HG03159 (cell line): ENCODE measurements around the gene SERPINH1.

ENCODE experiments used
- ATAC-seq: cut with Tn5 transposase; IDR thresholded peaks from one replicate; pipeline ENCODE4 v1.9.1; 2021; ENCODE audit warnings: mild to moderate bottlenecking, moderate library complexity; ENCODE audit not compliant: unreplicated experiment

SERPINH1 gene

GRCh38 chr11:75594211-75594610 lies 32.2 kb downstream of the SERPINH1 start:
- ATAC-seq, result no peak

DNA sequence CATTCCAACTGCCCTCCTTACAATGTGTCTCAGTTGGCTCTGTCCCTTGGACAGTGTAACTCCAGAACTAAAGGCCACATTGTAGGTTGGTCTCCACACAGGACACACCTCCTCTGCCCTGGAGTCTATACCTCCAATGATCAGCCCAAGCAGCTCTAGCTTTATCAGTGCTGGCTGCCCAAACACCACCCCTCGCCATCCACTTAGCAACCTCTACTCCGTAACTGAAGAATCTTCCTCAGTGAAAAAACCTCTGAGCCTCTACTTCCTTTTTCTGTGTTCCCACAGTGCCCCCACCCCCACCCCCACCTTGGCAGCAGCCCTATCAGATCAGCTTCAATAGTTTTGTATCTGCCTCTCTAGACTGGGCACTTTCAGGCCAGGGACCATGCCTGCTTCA lies 33.4 kb downstream of the SERPINH1 start:
- no peak for ATAC-seq

DNA sequence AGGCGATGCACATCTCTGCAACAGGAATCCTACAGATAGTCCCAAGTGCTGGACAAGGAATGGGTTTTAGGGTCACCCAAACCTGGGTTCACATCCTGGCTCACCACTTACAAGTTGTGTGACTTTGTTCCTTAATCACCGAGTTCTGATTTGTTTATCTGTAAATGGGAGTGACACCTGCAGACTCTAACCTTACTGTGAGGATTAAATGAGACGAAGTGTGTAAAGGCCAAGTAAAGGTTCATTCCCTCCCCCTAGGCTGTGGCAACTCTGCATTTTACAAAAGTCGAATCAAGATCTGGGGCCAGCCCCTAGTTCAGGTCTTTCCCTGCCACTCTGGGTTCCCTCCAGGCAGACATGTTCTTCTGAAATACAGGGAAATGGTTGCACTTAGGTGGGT lies 34.9 kb downstream of the SERPINH1 start:
- ATAC-seq, result no peak

DNA sequence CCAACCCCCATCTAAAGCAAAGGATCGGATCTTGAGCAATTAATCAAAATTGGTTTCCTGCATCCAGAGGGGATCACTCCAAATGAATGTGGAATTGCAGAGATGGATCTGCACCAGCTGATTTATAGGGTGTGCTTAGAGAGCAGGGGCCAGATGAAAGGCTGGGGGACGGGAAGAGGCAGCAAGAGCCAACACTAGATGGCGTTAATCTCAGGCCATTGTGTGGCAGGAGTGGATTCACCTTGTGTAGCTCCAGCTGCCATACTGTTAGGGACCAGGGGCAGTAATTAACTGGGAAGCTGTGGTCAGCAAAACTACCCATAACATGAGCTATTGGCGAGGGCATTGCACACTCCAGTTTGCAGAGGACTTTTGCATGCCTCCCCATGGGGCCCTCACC lies 35.6 kb downstream of the SERPINH1 start:
- no peak for ATAC-seq

DNA sequence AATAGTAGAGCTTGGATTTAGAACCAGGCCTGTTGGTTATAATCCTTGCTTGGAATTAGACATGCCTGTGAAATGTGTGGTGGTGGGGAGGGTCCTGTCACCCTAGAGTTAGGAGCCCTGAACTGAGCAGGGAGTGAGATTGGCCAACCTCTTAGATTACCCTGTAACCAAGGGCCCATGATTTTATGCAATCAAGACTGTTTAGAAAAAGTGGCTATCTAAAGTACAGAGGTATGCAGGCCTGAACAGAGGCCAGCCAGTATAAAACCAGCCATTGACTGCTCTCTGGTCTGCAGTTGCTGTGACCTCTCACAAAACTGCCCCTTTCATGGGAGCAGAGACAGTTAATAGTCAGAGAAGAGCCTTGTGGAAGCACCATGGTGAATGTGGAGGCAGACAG lies 36.2 kb downstream of the SERPINH1 start:
- no peak for ATAC-seq

DNA sequence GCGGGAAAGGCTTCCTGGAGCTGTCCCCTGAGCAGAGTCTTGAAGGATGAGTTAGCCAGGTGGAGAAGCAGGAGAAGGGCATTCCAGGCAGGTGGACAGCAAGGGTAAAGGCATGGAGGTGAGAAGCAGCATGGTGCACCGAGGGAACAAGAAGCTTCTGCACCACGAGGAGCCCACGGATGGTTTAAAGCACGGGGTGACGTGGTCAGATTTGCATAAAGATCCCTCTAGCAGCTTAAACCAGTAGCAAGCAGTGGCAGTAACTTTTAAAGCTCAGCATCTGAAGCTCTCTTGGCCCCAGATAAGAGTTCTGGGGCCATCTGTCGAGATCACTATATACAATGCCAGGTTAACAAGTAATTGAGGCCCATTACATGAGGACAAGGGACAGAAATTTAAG lies 36.8 kb downstream of the SERPINH1 start:
- ATAC-seq, result no peak

- ATAC-seq, result no peak
Measured at GRCh38 chr11:75600356-75600755, 38.3 kb downstream of the SERPINH1 start.

DNA sequence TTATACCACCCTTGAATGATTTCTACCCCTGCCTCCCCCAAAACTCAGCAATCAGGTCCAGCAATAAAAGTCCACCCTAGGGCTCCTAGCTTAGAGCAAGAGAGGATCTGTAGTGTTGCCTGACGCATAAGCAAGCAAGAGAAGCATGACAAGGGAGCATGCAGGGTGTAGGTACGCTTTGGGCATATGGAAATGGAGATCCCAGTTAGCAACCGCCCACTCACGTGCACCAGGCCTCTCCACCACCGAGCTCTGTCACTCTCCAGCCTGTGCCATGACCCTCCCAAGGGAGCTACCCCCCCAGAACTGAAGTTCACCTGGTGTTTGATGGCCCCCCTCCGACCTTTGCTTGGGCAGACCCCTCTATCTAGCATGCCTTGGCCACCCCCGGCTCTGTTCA lies 39.4 kb downstream of the SERPINH1 start:
- ATAC-seq, result no peak

- ATAC-seq, result no peak
Measured at GRCh38 chr11:75602951-75603350, 40.9 kb downstream of the SERPINH1 start.

DNA sequence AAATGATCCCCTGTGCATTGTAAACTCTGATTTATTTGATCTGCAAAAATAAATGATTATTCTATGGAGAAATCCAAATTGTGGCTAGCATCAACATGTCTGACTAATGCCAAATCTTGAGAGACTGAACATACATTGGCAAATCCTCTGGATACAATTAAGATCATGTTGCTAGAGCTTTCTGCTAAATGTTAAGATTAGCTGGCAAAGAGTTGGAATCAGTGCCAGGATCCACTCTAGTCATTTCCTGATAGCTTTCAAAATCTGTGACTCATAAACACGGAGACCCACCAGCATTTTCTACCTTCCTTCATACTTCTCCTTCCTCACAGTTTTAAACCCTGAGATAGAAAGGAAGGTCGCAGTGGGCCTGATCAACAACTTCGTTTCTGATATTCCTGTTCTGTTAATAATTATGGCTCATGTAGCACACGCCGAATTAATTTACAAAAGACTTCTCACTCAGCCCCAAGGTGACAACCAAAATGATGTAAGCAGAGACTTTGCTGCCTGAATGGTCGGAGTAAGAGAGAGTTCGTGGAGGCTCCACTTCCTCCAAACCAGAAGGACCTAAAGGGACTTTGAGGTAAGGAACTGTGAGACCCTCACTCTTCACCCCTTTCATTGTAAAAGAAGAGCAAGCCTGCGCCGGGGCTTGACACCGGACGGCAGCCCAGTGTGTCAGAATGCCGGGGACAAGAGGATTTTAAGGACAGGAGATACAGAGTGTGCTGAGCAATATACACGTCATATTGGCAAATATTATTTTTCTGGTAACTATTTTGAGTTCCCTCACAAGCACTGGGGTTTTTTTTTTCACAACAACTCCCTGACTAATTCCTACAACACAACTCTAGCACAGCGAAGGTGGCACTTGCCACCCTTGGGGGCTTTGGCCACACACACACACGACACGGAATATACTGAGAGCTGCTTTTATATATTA lies 42.0 kb downstream of the SERPINH1 start:
- no peak for ATAC-seq

DNA sequence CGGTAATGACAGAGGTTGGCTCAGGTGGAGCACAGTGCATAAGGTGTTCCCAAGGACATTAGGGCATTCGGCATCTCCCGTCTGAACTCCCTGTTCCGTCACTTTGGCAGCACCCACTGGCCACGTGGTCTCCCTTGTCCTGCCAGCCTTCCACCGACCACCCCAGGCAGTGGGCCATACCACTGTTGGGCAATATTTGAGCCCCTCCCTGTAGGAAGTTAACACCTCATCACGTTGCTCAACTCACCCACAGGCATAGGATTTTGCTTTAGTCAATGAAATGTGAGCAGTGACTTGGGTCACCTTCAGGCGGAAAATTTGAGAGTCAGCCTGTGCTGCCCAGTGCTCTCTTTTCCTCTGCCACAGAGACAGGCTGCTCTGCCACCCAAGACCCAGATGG lies 44.0 kb downstream of the SERPINH1 start:
- ATAC-seq, result no peak

DNA sequence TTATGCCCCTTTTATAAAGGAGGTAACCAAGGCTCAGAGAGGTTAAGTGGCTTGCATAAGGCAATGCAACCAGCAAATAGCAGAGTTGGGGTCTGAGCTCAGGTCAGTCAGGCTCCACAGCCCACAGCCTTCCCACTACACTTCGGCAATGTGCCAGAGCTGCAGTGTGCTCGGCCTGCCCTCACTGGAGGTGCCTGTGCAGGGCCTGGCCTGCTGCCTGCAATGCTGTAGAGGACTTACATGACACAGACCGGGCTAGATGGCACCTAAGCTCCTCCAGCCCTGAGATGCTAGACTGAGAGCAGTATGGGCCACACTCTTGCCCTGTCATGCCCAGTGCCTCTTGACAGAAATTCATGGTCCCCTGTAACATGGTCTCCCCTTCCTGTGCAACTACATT lies 49.8 kb downstream of the SERPINH1 start:
- ATAC-seq, result no peak

DNA sequence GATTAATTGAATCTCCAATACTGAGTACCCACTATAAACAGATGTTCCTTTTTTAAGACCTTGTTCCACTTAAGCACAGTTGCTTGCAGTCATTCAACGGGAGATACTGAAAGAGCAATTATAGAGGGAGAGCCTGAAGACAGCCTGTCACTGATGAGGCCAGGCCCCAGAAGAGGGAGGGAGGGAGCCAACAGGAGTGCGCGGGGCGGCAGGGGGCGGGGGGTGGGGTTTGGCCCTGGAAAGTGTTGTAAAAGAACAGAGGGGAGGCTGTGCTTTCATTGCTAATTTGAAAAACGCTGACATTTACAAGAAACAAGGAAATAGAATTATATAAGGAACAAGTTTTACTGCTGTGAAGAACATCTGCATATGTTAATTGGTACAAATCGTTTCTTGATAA lies 53.7 kb downstream of the SERPINH1 start:
- ATAC-seq, result no peak

DNA sequence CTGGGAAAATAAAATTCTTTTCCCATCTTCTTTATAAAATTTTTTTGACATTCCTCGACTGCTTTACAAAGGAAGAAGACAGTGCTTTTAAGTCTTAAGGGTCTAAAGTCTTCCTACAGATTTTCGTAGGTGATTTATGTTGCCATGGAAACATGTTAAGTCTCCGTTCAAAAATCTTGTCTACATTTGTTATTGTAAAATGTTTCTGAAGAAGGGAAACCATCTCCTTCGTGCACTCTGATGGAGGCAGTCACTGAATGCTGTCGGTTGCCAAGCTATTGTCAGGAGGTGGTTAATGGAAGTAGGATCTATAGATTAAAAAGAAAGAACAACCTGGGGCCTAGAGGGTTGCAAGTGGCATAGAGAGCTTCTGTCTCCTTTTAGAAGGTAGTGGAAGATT lies 54.2 kb downstream of the SERPINH1 start:
- no peak for ATAC-seq
